ENCODE data around the gene BCL2L11.

- TF ChIP-seq ZBTB33 (IDR thresholded peaks at IDR 0.05): no peak
- TF ChIP-seq CTCF (IDR thresholded peaks at IDR 0.05 in 2 of 3, conservative IDR thresholded peaks at IDR 0.05 in 1 of 3; ENCODE audit: control insufficient read depth in 2 of 3, extremely low read depth in 1 of 3, insufficient read depth in 1 of 3, low read depth in 3 of 3, low read length in 3 of 3): no peak
- TF ChIP-seq NRF1 (conservative IDR thresholded peaks at IDR 0.05; ENCODE audit: low read depth, low read length): no peak
- TF ChIP-seq ZBTB11 (CRISPR knock-in tag; IDR thresholded peaks at IDR 0.05): no peak
- no peak for TF ChIP-seq POLR2A (IDR thresholded peaks at IDR 0.05; ENCODE audit: low read depth, low read length)
- no peak for TF ChIP-seq YBX1 (IDR thresholded peaks at IDR 0.05)
- no peak for TF ChIP-seq TAF1 (IDR thresholded peaks at IDR 0.05; ENCODE audit: borderline replicate concordance, low read depth, low read length)
- no peak for TF ChIP-seq ZNF274 (IDR thresholded peaks at IDR 0.05; ENCODE audit: insufficient read depth, insufficient read length)
- no peak for TF ChIP-seq RAD21 (IDR thresholded peaks at IDR 0.05; ENCODE audit: insufficient read depth, low read depth, low read length)
- no peak for TF ChIP-seq REST (IDR thresholded peaks at IDR 0.05; ENCODE audit: low read depth, low read length)
Observed at GRCh38 chr2:111145951-111146350, 25.2 kb downstream of the BCL2L11 start.

All from GM12878 (cell line).